Measurements from ENCODE around the gene ROBO2. TPM values are rescaled to one million over a fixed set of nuclear protein-coding genes. Genes with fewer than 3 reads are reported as not detected.

The ROBO2 gene
- total and polyA plus RNA-seq, 7 donors = 0.23 to 2.9 (median 0.38) TPM; not detected in 1

GRCh38 chr3:77577264-77577663, 537.4 kb downstream of the ROBO2 start:
- WGBS, 2 donors = 55 to 69% methylated on average over 3 of the region's 3 CpGs
- H3K27me3 ChIP-seq = no peaks in the 10 kb centered on the region

GRCh38 chr3:77586216-77586615, 546.3 kb downstream of the ROBO2 start:
- H3K9me3 ChIP-seq = no peaks in the 10 kb centered on the region
- H3K4me3 ChIP-seq = no peak overlapping the region
- H3K27me3 ChIP-seq = no peaks in the 10 kb centered on the region
- no peak for TF ChIP-seq POLR2A (IDR thresholded peaks at IDR 0.05)
- no peak for TF ChIP-seq EP300 (IDR thresholded peaks at IDR 0.05)
- TF ChIP-seq CTCF (IDR thresholded peaks at IDR 0.05) = no peak
- TF ChIP-seq POLR2AphosphoS5 (IDR thresholded peaks at IDR 0.05) = no peak
- WGBS, 2 donors = 91 to 93% methylated on average over 4 of the region's 4 CpGs
- no peak overlapping the region for H3K27ac ChIP-seq
- no peaks in the 10 kb centered on the region for H3K4me1 ChIP-seq
- no peak for DNase-seq
- intact Hi-C loops (cut with DNase I) = no loop called here
- H3K36me3 ChIP-seq = no peaks in the 10 kb centered on the region

More at GRCh38 chr3:77577264-77577663, 537.4 kb downstream of the ROBO2 start:
- Histone ChIP-seq H3K36me3 (no peaks in the 10 kb centered on the region), H3K4me1 (no peaks in the 10 kb centered on the region), H3K27ac (no peak overlapping the region), H3K9me3 (no peaks in the 10 kb centered on the region), H3K4me3 (no peak overlapping the region)
- no peak for DNase-seq
- TF ChIP-seq POLR2A (IDR thresholded peaks at IDR 0.05) (no peak), EP300 (IDR thresholded peaks at IDR 0.05) (no peak), CTCF (IDR thresholded peaks at IDR 0.05) (no peak), POLR2AphosphoS5 (IDR thresholded peaks at IDR 0.05) (no peak)
- intact Hi-C loops (cut with DNase I) = no loop called here

- WGBS, 2 donors = 91 to 93% methylated on average over 3 of the region's 3 CpGs
- DNase-seq = no peak
- no peak for TF ChIP-seq CTCF (IDR thresholded peaks at IDR 0.05)
- TF ChIP-seq POLR2AphosphoS5 (IDR thresholded peaks at IDR 0.05) = no peak
- TF ChIP-seq POLR2A (IDR thresholded peaks at IDR 0.05) = no peak
- no peak for TF ChIP-seq EP300 (IDR thresholded peaks at IDR 0.05)
- no peak overlapping the region for H3K4me3 ChIP-seq
- no peak overlapping the region for H3K27ac ChIP-seq
- H3K9me3 ChIP-seq = no peaks in the 10 kb centered on the region
- no peaks in the 10 kb centered on the region for H3K36me3 ChIP-seq
- H3K27me3 ChIP-seq = no peaks in the 10 kb centered on the region
- intact Hi-C loops (cut with DNase I) = no loop called here
- H3K4me1 ChIP-seq = no peaks in the 10 kb centered on the region
Measured at GRCh38 chr3:77588863-77589262, 549.0 kb downstream of the ROBO2 start.

- Histone ChIP-seq H3K27me3 (no peaks in the 10 kb centered on the region), H3K9me3 (no peaks in the 10 kb centered on the region), H3K4me1 (no peaks in the 10 kb centered on the region), H3K36me3 (no peaks in the 10 kb centered on the region), H3K4me3 (no peak overlapping the region), H3K27ac (no peak overlapping the region)
- DNase-seq = no peak
- TF ChIP-seq POLR2AphosphoS5 (IDR thresholded peaks at IDR 0.05) = no peak
- TF ChIP-seq CTCF (IDR thresholded peaks at IDR 0.05) = no peak
- no peak for TF ChIP-seq EP300 (IDR thresholded peaks at IDR 0.05)
- no peak for TF ChIP-seq POLR2A (IDR thresholded peaks at IDR 0.05)
- 84 to 93% methylated on average over 3 of the region's 3 CpGs for WGBS, 2 donors
- intact Hi-C loops (cut with DNase I) = no loop called here
Measured at GRCh38 chr3:77590191-77590590, 550.3 kb downstream of the ROBO2 start.

GRCh38 chr3:77595371-77595870, 555.5 kb downstream of the ROBO2 start:
- H3K4me1 ChIP-seq = no peaks in the 10 kb centered on the region
- TF ChIP-seq POLR2A (IDR thresholded peaks at IDR 0.05) (no peak), CTCF (IDR thresholded peaks at IDR 0.05) (no peak), EP300 (IDR thresholded peaks at IDR 0.05) (no peak), POLR2AphosphoS5 (IDR thresholded peaks at IDR 0.05) (no peak)
- no peak for DNase-seq
- H3K9me3 ChIP-seq = no peaks in the 10 kb centered on the region
- intact Hi-C loops (cut with DNase I) = no loop called here
- WGBS, 2 donors = 92 to 98% methylated on average over 2 of the region's 2 CpGs
- no peak overlapping the region for H3K27ac ChIP-seq
- H3K27me3 ChIP-seq = no peaks in the 10 kb centered on the region
- H3K36me3 ChIP-seq = no peaks in the 10 kb centered on the region
- no peak overlapping the region for H3K4me3 ChIP-seq
